GM12878 (cell line): ENCODE measurements around the gene CEP57. TPM values are rescaled to one million over a fixed set of nuclear protein-coding genes. Genes with fewer than 3 reads are reported as not detected.

Experiments used
- ATAC-seq: fragments of 200-7000 bp; cut with Tn5 transposase; 3 replicates; pipeline ENCODE4 v1.9.1; 2020; ENCODE audit warnings: mild to moderate bottlenecking, moderate library complexity
- BruUV-seq: library from RNA; stranded (reverse); fragments of 400-500 nt; replicated peaks from 2 replicates; lab custom pipeline; 2021; lab: Mats Ljungman, UMichigan
- CTCF ChIA-PET: fragments of 300-600 bp; sonication (Branson Sonifier 250); formaldehyde crosslinking; extraction: SDS; loops from one replicate; lab custom pipeline; 2021; ENCODE audit warnings: inconsistent platforms; lab: Yijun Ruan, JAX
- POLR2A ChIA-PET: fragments of 350-600 bp; formaldehyde crosslinking; extraction: SDS; loops from one replicate; lab custom pipeline; 2021; ENCODE audit warnings: inconsistent platforms; lab: Charles Lee
- RAD21 ChIA-PET: fragments of 300-600 bp; sonication (Branson Sonifier 250); formaldehyde crosslinking; loops from one replicate; lab custom pipeline; 2023; ENCODE audit warnings: antibody characterized with exemption; ENCODE audit not compliant: unreplicated experiment; lab: Charles Lee
- SMC1A ChIA-PET: fragments of 300-600 bp; sonication (Branson Sonifier 250); formaldehyde crosslinking; loops from one replicate; lab custom pipeline; 2023; ENCODE audit not compliant: unreplicated experiment, uncharacterized antibody; lab: Charles Lee
- DNase-seq: peaks from one replicate; pipeline ENCODE4 v3.0.0-alpha.2; 2011; ENCODE audit warnings: low read depth, low spot score
- FAIRE-seq: peaks from 3 replicates; lab custom pipeline; 2011; peaks lifted over from hg19 to GRCh38; lab: Jason Lieb, UNC
- H2AFZ ChIP-seq: 2 replicates; pipeline ENCODE4 v1.6.0; 2011; ENCODE audit warnings: low read depth, low read length, control low read depth; ENCODE audit not compliant: control insufficient read depth
- H3K27ac ChIP-seq: 2 replicates; pipeline ENCODE4 v1.5.1; 2011; ENCODE audit warnings: control low read depth; ENCODE audit not compliant: control insufficient read depth, insufficient read depth
- H3K27me3 ChIP-seq, 2 experiments: replicated peaks in 1 of 2; 2 replicates each; pipeline versions ENCODE4 v1.6.0 to v1.6.1; 2011; ENCODE audit warnings: low read length in 1 of 2; ENCODE audit not compliant: control insufficient read depth in 2 of 2, insufficient read depth in 2 of 2
- H3K36me3 ChIP-seq, 2 experiments: 2 replicates each; pipeline ENCODE4 v1.5.1; 2011; ENCODE audit warnings: low read length in 1 of 2; ENCODE audit not compliant: control insufficient read depth in 2 of 2, insufficient read depth in 2 of 2
- H3K4me1 ChIP-seq: 2 replicates; pipeline ENCODE4 v1.6.1; 2011; ENCODE audit warnings: mild to moderate bottlenecking, low read length, moderate library complexity, mixed read lengths; ENCODE audit not compliant: control insufficient read depth, insufficient read depth
- H3K4me2 ChIP-seq: 2 replicates; pipeline ENCODE4 v1.6.0; 2011; ENCODE audit warnings: control low read depth; ENCODE audit not compliant: control insufficient read depth, insufficient read depth
- H3K4me3 ChIP-seq: fragments of 200-600 bp; sonication (generic); 2 replicates; pipeline ENCODE4 v1.5.1; 2016
- H3K79me2 ChIP-seq: 2 replicates; pipeline ENCODE4 v1.6.0; 2011; ENCODE audit warnings: low read length; ENCODE audit not compliant: control insufficient read depth, insufficient read depth
- H3K9ac ChIP-seq: 2 replicates; pipeline ENCODE4 v1.8.0; 2011; ENCODE audit warnings: low read length, control low read depth, mixed read lengths; ENCODE audit not compliant: control insufficient read depth, insufficient read depth
- H3K9me3 ChIP-seq: replicated peaks from 3 replicates; pipeline ENCODE4 v1.5.1; 2011; ENCODE audit warnings: mild to moderate bottlenecking, low read length; ENCODE audit not compliant: control insufficient read depth, insufficient read depth
- H4K20me1 ChIP-seq: 2 replicates; pipeline ENCODE4 v1.6.0; 2011; ENCODE audit not compliant: control insufficient read depth, insufficient read depth
- ASH2L ChIP-seq: fragments of 300-600, 200-600 bp; sonication (generic); IDR thresholded peaks from 2 replicates; pipeline ENCODE4 v1.6.1; 2017; ENCODE audit warnings: low read depth, mild to moderate bottlenecking, borderline replicate concordance
- BACH1 ChIP-seq: fragments of 450-650 bp; IDR thresholded peaks from 2 replicates; pipeline ENCODE4 v1.6.1; 2017; ENCODE audit warnings: mild to moderate bottlenecking, borderline replicate concordance
- BMI1 ChIP-seq: fragments of 450-650 bp; IDR thresholded peaks from 2 replicates; pipeline ENCODE4 v1.6.1; 2016; ENCODE audit warnings: mild to moderate bottlenecking, moderate library complexity, borderline replicate concordance
- CREB1 ChIP-seq: IDR thresholded peaks from 2 replicates; pipeline ENCODE4 v1.6.1; 2012; ENCODE audit warnings: low read depth, mild to moderate bottlenecking, inconsistent platforms
- EZH2 ChIP-seq: IDR thresholded peaks from 2 replicates; pipeline ENCODE4 v1.6.1; 2012; ENCODE audit warnings: low read depth, mild to moderate bottlenecking, control low read depth, inconsistent platforms, low read length, borderline replicate concordance; ENCODE audit not compliant: control insufficient read depth
- FOS ChIP-seq: IDR thresholded peaks from 3 replicates; pipeline ENCODE4 v1.6.1; 2011; ENCODE audit warnings: borderline replicate concordance; ENCODE audit not compliant: insufficient read length; ENCODE audit errors: extremely low read depth
- FOXK2 ChIP-seq: fragments of 450-650 bp; IDR thresholded peaks from 2 replicates; pipeline ENCODE4 v1.6.1; 2017; ENCODE audit warnings: mild to moderate bottlenecking, moderate library complexity
- JUNB ChIP-seq: IDR thresholded peaks from 2 replicates; pipeline ENCODE4 v1.6.1; 2016; ENCODE audit warnings: antibody characterized with exemption, mild to moderate bottlenecking
- KLF5 ChIP-seq: fragments of 450-650 bp; IDR thresholded peaks from 2 replicates; pipeline ENCODE4 v1.6.1; 2014; ENCODE audit warnings: mild to moderate bottlenecking; ENCODE audit not compliant: partially characterized antibody
- NFIC ChIP-seq: IDR thresholded peaks from 2 replicates; pipeline ENCODE4 v1.6.1; 2012; ENCODE audit warnings: low read depth, mild to moderate bottlenecking, inconsistent platforms, low read length, moderate library complexity
- RUNX3 ChIP-seq: IDR thresholded peaks from 2 replicates; pipeline ENCODE4 v1.6.1; 2012; ENCODE audit warnings: low read length, inconsistent platforms
- SIX5 ChIP-seq: IDR thresholded peaks from 2 replicates; pipeline ENCODE4 v1.6.1; 2011; ENCODE audit warnings: mild to moderate bottlenecking, low read depth, low read length, moderate library complexity; ENCODE audit not compliant: severe bottlenecking
- SMAD1 ChIP-seq: fragments of 450-650 bp; IDR thresholded peaks from 2 replicates; pipeline ENCODE4 v1.6.1; 2018; ENCODE audit warnings: mild to moderate bottlenecking, low read depth; ENCODE audit not compliant: partially characterized antibody
- SRF ChIP-seq, 2 experiments: IDR thresholded peaks; 2 replicates each; pipeline ENCODE4 v1.6.1; 2011; ENCODE audit warnings: low read depth in 2 of 2, low read length in 2 of 2, mild to moderate bottlenecking in 1 of 2, moderate library complexity in 1 of 2
- ZNF217 ChIP-seq: fragments of 450-650 bp; IDR thresholded peaks from 2 replicates; pipeline ENCODE4 v1.6.1; 2017; ENCODE audit warnings: antibody characterized with exemption, mild to moderate bottlenecking
- ZSCAN29 ChIP-seq: fragments of 450-650 bp; IDR thresholded peaks from 2 replicates; pipeline ENCODE4 v1.6.1; 2017; ENCODE audit warnings: mild to moderate bottlenecking, moderate library complexity
- WGBS: methylation state at CpG from one replicate; pipeline ENCODE4 v1.1.6; 2016; ENCODE audit warnings: low lambda C conversion rate; ENCODE audit not compliant: insufficient replicate concordance, insufficient coverage; ENCODE audit errors: missing lambda C conversion rate; 5-methylcytosine and 5-hydroxymethylcytosine counted together
- in situ Hi-C: fragments of 300-500 bp; cut with MboI; formaldehyde crosslinking; loops from 9 replicates; pipeline ENCODE4 v1.14.3; 2018; ENCODE audit warnings: mixed read lengths
- intact Hi-C: fragments of 100-400 bp; cut with micrococcal nuclease; formaldehyde crosslinking; loops from one replicate; pipeline ENCODE4 v1.14.2; 2022; ENCODE audit not compliant: unreplicated experiment
- polyA plus RNA-seq, 11 experiments: library from polyadenylated mRNA; depleted of rRNA in 4 of 11; unstranded in 6 of 11; stranded (reverse) in 5 of 11; fragments of >200 nt; fragmentation: Nextera tagmentation in 4 of 11; fragmentation: Illumina TruSeq in 1 of 11; extraction: Ambion mirVana in 4 of 11; extraction: Trizol in 1 of 11; gene quantifications; 1 replicate in 1 of 11; 2 replicates in 10 of 11; pipeline versions ENCODE4 v1.2.1 to v1.2.3, GENCODE V29; 2011 to 2016; ENCODE audit warnings: inconsistent platforms in 2 of 11, missing spikeins in 2 of 11, low read depth in 1 of 11
- small RNA-seq: library from RNA; depleted of rRNA; stranded (forward); fragments of <200 nt; gene quantifications from one replicate; pipeline ENCODE3, GENCODE V24; 2014
- total RNA-seq, 4 experiments: library from RNA; depleted of rRNA in 3 of 4; stranded (reverse); fragments of >200 nt in 3 of 4; fragmentation: Illumina TruSeq in 1 of 4; extraction: Trizol in 1 of 4; gene quantifications; 2 replicates each; pipeline versions ENCODE4 v1.2.1 to v1.2.3, GENCODE V29; 2013 to 2021

CEP57 gene
- total and polyA plus RNA-seq, 10 of the 15 experiments (the other 5 are each of a cell fraction or from before 2014, with no cell fraction given) = 19.4 to 85.4 (median 56.8) TPM

GRCh38 chr11:95877291-95877690, 87.0 kb downstream of the CEP57 start:
- BruUV-seq = no TSS peak
- DNase-seq (no peak), FAIRE-seq (no peak)
- Histone ChIP-seq H3K9ac (no peak overlapping the region), H3K4me1 (no peaks in the 10 kb centered on the region), H4K20me1 (no peaks in the 10 kb centered on the region), H2AFZ (no peak overlapping the region), H3K36me3 (no peaks in the 10 kb centered on the region; a peak in 2 of 4 replicates)
- intact Hi-C loops = no loop called here
- ChIA-PET CTCF (no interaction called here), SMC1A (interaction anchor here (2.8 kb wide), 1 partner anchor 10 kb away, joined by 6 read pairs; no protein-coding TSS in a partner anchor)
- no peak for TF ChIP-seq ZSCAN29
- TF ChIP-seq SMAD1 = no peak
- TF ChIP-seq SIX5 = no peak
- TF ChIP-seq FOS = no peak
- no peak for TF ChIP-seq FOXK2
- TF ChIP-seq RUNX3 = peak; percentile 22; the same call in 1 of the 2 replicates
- no peak; the same call in 1 of the 2 replicates for TF ChIP-seq CREB1
- TF ChIP-seq NFIC = 0 out of 2 replicates have a peak, but pooled peaks have one; percentile 23
- TF ChIP-seq BACH1 = no peak
- TF ChIP-seq BMI1 = no peak
- no peak for TF ChIP-seq ASH2L
- TF ChIP-seq ZNF217 = no peak
- TF ChIP-seq SRF (IDR thresholded peaks at IDR 0.05; ENCODE audit: low read depth in 2 of 2, low read length in 2 of 2) = peak in 1 of 2 experiments; percentile 69; a peak in 1 of 4 replicates
- 0 out of 2 replicates have a peak, but pooled peaks have one; percentile 7 for TF ChIP-seq JUNB
- no peak for TF ChIP-seq EZH2
- TF ChIP-seq KLF5 = no peak
- TF ChIP-seq, all 136 proteins: peak for 4
- no peak overlapping the region for H3K27ac ChIP-seq
- H3K27me3 ChIP-seq = no peaks in the 10 kb centered on the region
- 50% methylated on average over 2 of the region's 2 CpGs for WGBS
- H3K4me2 ChIP-seq = no peak overlapping the region
- H3K9me3 ChIP-seq = peaks cover 3% of the 10 kb centered on the region; the same call in 2 of the 3 replicates
- no peaks in the 10 kb centered on the region for H3K79me2 ChIP-seq
- ChIA-PET POLR2A (interaction anchor here (0.5 to 0.6 kb wide), 2 partner anchors 58 to 135 kb away, joined by 5 to 9 read pairs; no protein-coding TSS in a partner anchor), RAD21 (no interaction called here)
- no peak for ATAC-seq
- no peak overlapping the region for H3K4me3 ChIP-seq
- in situ Hi-C loops = no loop called here

Small RNA genes lying within 50 kb of the gene (small RNA-seq; reads per million reads assigned to genes)
- 0.23 reads per million for gene RNA5SP345

Other genes starting within 250 kb of the CEP57 start
- 23.2 and 27.8 TPM in 2 replicates for gene FAM76B, start 716 bp upstream of the CEP57 start, total RNA-seq (2014; rRNA removed)
- gene FAM76B, start 716 bp upstream of the CEP57 start, total RNA-seq (2014; rRNA removed; fragmentation: Illumina TruSeq; extraction: Trizol) = 43.9 and 46.1 TPM in 2 replicates
- gene FAM76B, start 716 bp upstream of the CEP57 start, total RNA-seq (2021) = 28.5 and 29.1 TPM in 2 replicates
- gene FAM76B, start 716 bp upstream of the CEP57 start, polyA plus RNA-seq (2011; rRNA removed) = 56.8 and 101 TPM in 2 replicates
- 32.5 and 47.7 TPM in 2 replicates for gene FAM76B, start 716 bp upstream of the CEP57 start, polyA plus RNA-seq (2014; fragmentation: Illumina TruSeq; extraction: Trizol)
- gene FAM76B, start 716 bp upstream of the CEP57 start, polyA plus RNA-seq (2014; fragmentation: Nextera tagmentation; extraction: Ambion mirVana) = 10 to 100 TPM; 13.5 to 16.6 TPM
- gene FAM76B, start 716 bp upstream of the CEP57 start, polyA plus RNA-seq (2014; rRNA removed) = 23.4 and 29.7 TPM in 2 replicates
- 10 to 100 TPM; 24.9 to 25.5 TPM for gene FAM76B, start 716 bp upstream of the CEP57 start, polyA plus RNA-seq (2016; fragmentation: Nextera tagmentation; extraction: Ambion mirVana)
- 14.4 and 17.1 TPM in 2 replicates for gene MTMR2, start 133.6 kb downstream of the CEP57 start, total RNA-seq (2014; rRNA removed)
- gene MTMR2, start 133.6 kb downstream of the CEP57 start, total RNA-seq (2014; rRNA removed; fragmentation: Illumina TruSeq; extraction: Trizol) = 20.6 and 21.8 TPM in 2 replicates
- gene MTMR2, start 133.6 kb downstream of the CEP57 start, total RNA-seq (2021) = 27.5 and 31.3 TPM in 2 replicates
- 23.2 and 31.4 TPM in 2 replicates for gene MTMR2, start 133.6 kb downstream of the CEP57 start, polyA plus RNA-seq (2011; rRNA removed)
- gene MTMR2, start 133.6 kb downstream of the CEP57 start, polyA plus RNA-seq (2014; fragmentation: Illumina TruSeq; extraction: Trizol) = 28.2 and 38.0 TPM in 2 replicates
- 1 to 10 TPM; 7.6 to 9.8 TPM for gene MTMR2, start 133.6 kb downstream of the CEP57 start, polyA plus RNA-seq (2014; fragmentation: Nextera tagmentation; extraction: Ambion mirVana)
- 16.7 and 18.4 TPM in 2 replicates for gene MTMR2, start 133.6 kb downstream of the CEP57 start, polyA plus RNA-seq (2014; rRNA removed)
- gene MTMR2, start 133.6 kb downstream of the CEP57 start, polyA plus RNA-seq (2016; fragmentation: Nextera tagmentation; extraction: Ambion mirVana) = 10 to 100 TPM; 41.7 to 46.6 TPM